Esophagus (tissue), 2 donors: ENCODE results near the gene KRTAP4-11. TPM values are rescaled to one million over a fixed set of nuclear protein-coding genes. Genes with fewer than 3 reads are reported as not detected.
"Not testable (repeated sequence)": the region's sequence is repeated elsewhere in the genome, so short reads cannot be mapped to it uniquely, and the experiment has no call there.

Source experiments
- H3K27ac ChIP-seq, 2 donors: one replicate each; pipeline ENCODE4 v1.5.1; 2013; ENCODE audit warnings: low read depth in 2 of 2, mild to moderate bottlenecking in 2 of 2, inconsistent platforms in 1 of 2, low read length in 1 of 2, moderate library complexity in 1 of 2
- H3K27me3 ChIP-seq, 2 donors: one replicate each; pipeline ENCODE4 v1.6.1; 2013; ENCODE audit warnings: low read length in 2 of 2, control low read depth in 1 of 2, mild to moderate bottlenecking in 1 of 2; ENCODE audit not compliant: insufficient read depth in 2 of 2, control insufficient read depth in 1 of 2
- H3K36me3 ChIP-seq, 2 donors: one replicate each; pipeline ENCODE4 v1.6.1; 2013; ENCODE audit warnings: low read length in 1 of 2; ENCODE audit not compliant: control insufficient read depth in 2 of 2, insufficient read depth in 2 of 2
- H3K4me1 ChIP-seq, 2 donors: one replicate each; pipeline ENCODE4 v1.6.1; 2013; ENCODE audit warnings: low read length in 1 of 2; ENCODE audit not compliant: control insufficient read depth in 2 of 2, insufficient read depth in 2 of 2
- H3K4me3 ChIP-seq, 2 donors: one replicate each; pipeline ENCODE4 v1.5.1; 2013; ENCODE audit warnings: low read length in 2 of 2, mild to moderate bottlenecking in 2 of 2, low read depth in 1 of 2, moderate library complexity in 1 of 2
- H3K9me3 ChIP-seq, 2 donors: one replicate each; pipeline ENCODE4 v1.6.1; 2013; ENCODE audit warnings: mild to moderate bottlenecking in 2 of 2, low read depth in 1 of 2, low read length in 1 of 2, moderate library complexity in 1 of 2; ENCODE audit not compliant: control insufficient read depth in 2 of 2, insufficient read depth in 1 of 2
- WGBS, 2 donors: extraction: QIAGEN DNeasy Blood & Tissue Kit; methylation state at CpG; one replicate each; pipeline ENCODE4 v1.1.7; 2013; 5-methylcytosine and 5-hydroxymethylcytosine counted together
- polyA plus RNA-seq, 2 donors: library from polyadenylated mRNA; stranded (reverse); fragments of 200-250 nt; gene quantifications; one replicate each; pipeline ENCODE4 v1.2.3, GENCODE V29; 2013
- donor health status: healthy with polysubstance abuse.
- donor health status: Bipolar disorder and iron deficiency.

The KRTAP4-11 gene
- polyA plus RNA-seq, 2 donors: not detected

DNA sequence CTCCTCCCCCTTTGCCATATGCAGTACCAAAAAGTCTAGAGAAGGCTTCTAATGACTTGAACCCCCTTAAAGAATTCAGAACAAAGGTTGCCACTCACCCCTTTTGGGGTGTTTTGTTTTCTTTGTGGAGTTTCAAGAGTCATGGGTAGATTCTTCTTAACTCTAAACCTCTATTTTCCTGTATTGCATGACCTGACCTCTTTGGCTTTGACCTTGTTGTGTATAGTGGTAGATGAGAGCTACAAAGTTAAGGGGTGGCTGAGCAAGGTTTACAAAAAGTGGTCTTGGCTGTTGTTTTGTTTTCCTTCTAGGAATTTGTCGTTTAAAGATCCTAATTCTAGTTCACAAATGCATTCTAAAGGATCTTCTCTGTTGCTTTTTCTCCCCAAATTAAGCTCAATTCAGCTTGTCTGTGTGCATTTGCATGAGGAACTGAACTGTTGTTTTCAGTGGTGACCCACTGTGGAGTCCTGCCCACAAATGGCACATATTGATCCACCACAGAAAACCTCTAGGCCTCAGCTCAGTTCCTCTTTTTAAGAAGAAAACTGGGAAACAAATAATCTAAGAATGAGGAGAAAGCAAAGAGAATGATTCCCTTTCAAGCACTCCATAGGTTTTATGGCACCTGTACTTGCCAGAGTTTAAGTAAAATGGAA, 9.3 kb downstream of the KRTAP4-11 start:
- not testable (repeated sequence) for H3K36me3 ChIP-seq, H3K4me1 ChIP-seq, H3K27ac ChIP-seq, H3K9me3 ChIP-seq, H3K27me3 ChIP-seq, H3K4me3 ChIP-seq
- 6 to 19% methylated on average over 1 of the region's 1 CpG for WGBS, 2 donors

DNA sequence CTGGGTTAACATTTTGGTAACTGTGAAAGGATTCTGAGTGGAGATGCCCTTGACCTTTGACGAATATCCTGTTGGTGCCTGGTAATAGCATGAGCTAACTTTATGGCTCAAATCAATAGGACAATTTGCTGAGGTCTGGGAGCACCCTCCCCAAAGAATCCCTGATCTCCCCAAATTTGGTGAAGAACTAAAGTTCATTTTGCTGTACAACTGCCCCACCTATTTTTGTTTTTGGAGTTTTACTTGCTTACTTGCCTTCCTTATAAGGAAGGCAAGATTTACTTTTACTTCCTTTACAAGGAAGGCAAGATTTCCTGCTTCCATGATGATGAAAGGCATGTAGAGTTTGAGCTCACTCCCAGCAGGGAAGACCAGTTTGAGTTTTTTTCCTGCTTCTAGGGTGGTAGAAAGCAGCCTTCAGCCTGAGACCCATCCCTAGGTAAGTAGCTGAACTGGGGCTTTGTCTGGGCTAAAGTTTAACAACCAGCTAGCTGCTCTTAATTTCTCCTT, 10.2 kb downstream of the KRTAP4-11 start:
- no peak overlapping the region for H3K27ac ChIP-seq
- no peaks in the 10 kb centered on the region for H3K27me3 ChIP-seq
- no peaks in the 10 kb centered on the region for H3K4me1 ChIP-seq
- WGBS, 2 donors: 58 to 79% methylated on average over 1 of the region's 1 CpG
- H3K4me3 ChIP-seq: no peak overlapping the region
- no peaks in the 10 kb centered on the region for H3K36me3 ChIP-seq
- no peaks in the 10 kb centered on the region for H3K9me3 ChIP-seq

DNA sequence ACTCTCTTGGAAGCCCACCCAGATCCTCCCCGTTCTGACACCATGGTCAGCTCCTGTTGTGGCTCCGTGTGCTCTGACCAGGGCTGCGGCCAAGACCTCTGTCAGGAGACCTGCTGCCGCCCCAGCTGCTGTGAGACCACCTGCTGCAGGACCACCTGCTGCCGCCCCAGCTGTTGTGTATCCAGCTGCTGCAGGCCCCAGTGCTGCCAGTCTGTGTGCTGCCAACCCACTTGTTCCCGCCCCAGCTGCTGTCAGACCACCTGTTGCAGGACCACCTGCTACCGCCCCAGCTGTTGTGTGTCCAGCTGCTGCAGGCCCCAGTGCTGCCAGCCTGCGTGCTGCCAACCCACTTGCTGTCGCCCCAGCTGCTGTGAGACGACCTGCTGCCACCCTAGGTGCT, 12.8 kb downstream of the KRTAP4-11 start, which contains the start of gene KRTAP4-9:
Gene KRTAP4-9, plus strand, starts transcription at position 43 of the 400 bp plus-strand sequence. Its CDS starts 0 bp downstream, at position 43.
- 76 to 78% methylated on average over 9 to 10 of the region's 10 CpGs for WGBS, 2 donors

DNA sequence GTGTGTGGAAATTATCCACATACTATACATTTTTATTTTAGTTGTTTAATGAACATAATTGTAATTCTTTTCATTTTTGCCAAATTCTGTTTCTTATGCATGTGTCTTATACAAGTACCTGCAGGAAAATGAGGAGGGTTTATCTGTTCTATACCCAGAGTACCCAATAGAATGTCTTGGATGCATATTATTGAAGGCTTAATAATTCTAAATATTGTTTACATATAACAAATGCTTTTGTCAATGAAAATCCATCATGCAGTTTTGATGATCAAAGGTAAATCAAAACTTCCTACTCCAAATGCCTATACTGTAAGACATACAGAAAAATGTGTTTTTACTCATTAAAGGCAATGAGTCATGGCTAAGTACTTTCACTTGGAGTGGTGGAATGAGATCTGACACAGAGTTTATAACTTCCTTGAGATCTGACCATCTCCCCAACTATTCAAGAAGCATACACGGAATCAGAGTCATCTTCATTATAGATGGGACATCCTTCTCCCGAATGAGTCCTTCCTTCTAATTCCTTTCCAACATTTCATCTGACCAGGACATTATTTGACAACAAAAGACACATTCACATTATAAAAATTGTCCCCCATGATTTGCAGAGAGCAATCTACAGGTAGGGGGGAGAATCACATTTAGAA, 13.7 kb downstream of the KRTAP4-11 start:
- H3K4me1 ChIP-seq, H3K27me3 ChIP-seq, H3K9me3 ChIP-seq, H3K4me3 ChIP-seq, H3K27ac ChIP-seq, H3K36me3 ChIP-seq: not testable (repeated sequence)
- 66 to 69% methylated on average over 2 of the region's 2 CpGs for whole genome bisulfite sequencing, 2 donors

More for the DNA sequence above, 12.8 kb downstream of the KRTAP4-11 start, which contains the start of gene KRTAP4-9:
- not testable (repeated sequence) for H3K9me3 ChIP-seq, H3K27ac ChIP-seq, H3K36me3 ChIP-seq, H3K4me3 ChIP-seq, H3K4me1 ChIP-seq, H3K27me3 ChIP-seq

DNA sequence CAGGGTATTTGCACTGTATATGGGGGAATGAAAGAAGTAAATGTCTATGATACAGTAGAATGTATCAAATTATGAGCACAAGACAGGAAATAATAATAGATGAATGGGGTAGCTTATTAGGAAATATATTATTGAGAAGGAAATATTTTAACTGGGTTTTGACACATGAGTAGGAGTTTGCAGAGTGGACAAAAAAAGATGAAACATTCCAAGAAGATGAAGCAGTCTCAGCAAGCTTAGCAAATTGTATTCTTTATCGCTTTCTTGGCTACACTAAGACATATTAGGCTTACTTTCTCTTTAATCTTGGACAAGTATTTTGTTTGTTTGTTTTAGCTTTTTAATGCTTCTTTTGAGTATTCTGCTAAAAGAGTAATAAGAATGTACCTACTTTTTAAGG, 14.3 kb downstream of the KRTAP4-11 start:
- H3K27me3 ChIP-seq: no peaks in the 10 kb centered on the region
- no peak overlapping the region for H3K4me3 ChIP-seq
- 76 to 83% methylated on average over 1 of the region's 1 CpG for WGBS, 2 donors
- H3K36me3 ChIP-seq: no peaks in the 10 kb centered on the region
- no peaks in the 10 kb centered on the region for H3K9me3 ChIP-seq
- no peak overlapping the region for H3K27ac ChIP-seq
- H3K4me1 ChIP-seq: no peaks in the 10 kb centered on the region

DNA sequence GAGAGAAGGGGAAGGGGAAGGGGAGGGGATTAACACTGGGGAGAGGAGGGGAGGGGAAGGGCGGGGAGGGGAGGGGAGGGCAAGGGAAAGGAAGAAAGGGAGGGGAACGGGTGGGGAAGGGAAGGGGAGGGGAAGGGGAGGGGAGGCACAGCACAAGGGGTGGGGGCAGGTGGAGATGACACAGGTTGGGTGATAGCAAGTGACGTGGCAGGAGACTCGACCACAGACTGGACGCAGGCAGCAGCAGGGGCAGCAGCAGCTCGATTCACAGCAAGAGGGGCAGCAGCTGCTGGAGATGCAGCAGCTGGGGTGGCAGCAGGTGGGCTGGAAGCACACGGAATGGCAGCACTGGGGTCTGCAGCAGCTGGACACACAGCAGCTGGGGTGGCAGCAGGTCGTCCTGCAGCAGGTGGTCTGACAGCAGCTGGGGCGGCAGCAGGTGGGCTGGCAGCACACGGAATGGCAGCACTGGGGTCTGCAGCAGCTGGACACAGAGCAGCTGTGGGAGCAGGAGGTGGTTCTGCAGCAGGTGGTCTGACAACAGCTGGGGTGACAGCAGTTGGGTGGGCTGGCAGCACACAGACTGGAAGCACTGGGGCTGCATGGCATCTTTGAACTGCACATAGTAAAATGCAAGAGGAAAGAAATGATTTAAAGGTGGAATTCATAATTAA, 16.4 kb downstream of the KRTAP4-11 start, which contains the start of gene KRTAP4-16:
Gene KRTAP4-16, minus strand, starts transcription at position 624 of the 674 bp plus-strand sequence. Its CDS starts 0 bp downstream, at position 624.
- Histone ChIP-seq H3K4me3 (no peak within 1 kb of the TSS), H3K4me1 (no peaks in the 10 kb centered on the region), H3K36me3 (no peaks in the 10 kb centered on the region), H3K27ac (no peak within 1 kb of the TSS), H3K27me3 (no peaks in the 10 kb centered on the region), H3K9me3 (no peaks in the 10 kb centered on the region)
- 60 to 74% methylated on average over 8 to 10 of the region's 10 CpGs for WGBS, 2 donors

DNA sequence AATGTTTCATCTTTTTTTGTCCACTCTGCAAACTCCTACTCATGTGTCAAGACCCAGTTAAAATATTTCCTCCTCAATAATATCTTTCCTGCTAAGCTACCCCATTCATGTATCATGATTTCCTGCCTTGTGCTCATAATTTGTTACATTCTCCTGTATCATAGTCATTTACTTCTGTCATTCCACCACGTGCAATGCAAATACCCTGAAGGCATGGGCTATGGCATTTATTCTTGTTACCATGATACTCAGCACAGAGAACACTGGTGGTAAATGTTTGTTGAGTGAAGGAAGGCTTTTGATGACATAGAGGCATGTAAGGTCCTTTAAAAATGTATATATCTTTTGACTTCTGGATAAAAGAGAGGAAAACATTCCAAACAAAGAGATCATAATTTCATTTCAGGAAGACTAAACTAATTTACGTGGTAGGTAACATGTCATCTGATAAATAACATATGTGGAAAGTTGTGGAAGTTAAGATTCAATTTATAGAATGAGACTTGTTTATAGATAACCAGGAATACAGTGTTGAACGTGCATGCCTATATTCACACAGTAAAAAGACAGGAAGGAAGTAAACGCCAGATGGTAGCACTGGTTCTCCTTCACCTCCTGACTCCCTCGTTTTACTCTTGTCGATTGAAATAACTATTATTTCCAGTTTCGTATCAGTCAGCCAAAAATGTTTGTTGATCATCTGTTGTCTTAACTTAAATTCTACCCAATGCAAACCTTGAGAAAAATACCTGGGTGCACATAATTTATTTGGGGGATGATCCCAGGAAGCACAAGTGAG, 18.3 kb downstream of the KRTAP4-11 start:
- H3K9me3 ChIP-seq, H3K36me3 ChIP-seq, H3K27me3 ChIP-seq, H3K4me1 ChIP-seq, H3K27ac ChIP-seq, H3K4me3 ChIP-seq: not testable (repeated sequence)
- WGBS, 2 donors: 50 to 57% methylated on average over 7 of the region's 7 CpGs

DNA sequence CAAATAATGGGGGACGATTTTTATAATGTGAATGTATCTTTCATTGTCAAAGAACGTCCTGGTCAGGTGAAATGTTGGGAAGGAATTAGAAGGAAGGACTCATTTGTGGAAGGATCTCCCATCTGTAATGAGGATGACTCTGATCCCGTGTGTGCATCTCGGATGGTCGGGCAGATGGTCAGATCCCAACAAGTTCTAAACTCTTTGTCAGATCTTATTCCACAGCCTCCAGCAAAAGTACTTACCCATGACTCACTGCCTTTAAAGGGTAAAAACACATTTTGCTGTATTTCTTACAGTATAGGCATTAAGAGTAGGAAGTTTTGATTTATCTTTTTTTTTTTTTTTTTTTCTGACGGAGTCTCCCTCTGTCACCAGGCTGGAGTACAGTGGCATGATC, 19.7 kb downstream of the KRTAP4-11 start:
- Histone ChIP-seq H3K36me3 (no peaks in the 10 kb centered on the region), H3K4me3 (no peak overlapping the region), H3K4me1 (no peaks in the 10 kb centered on the region), H3K27me3 (no peaks in the 10 kb centered on the region), H3K27ac (no peak overlapping the region), H3K9me3 (no peaks in the 10 kb centered on the region)
- 50 to 60% methylated on average over 5 to 6 of the region's 6 CpGs for WGBS, 2 donors

DNA sequence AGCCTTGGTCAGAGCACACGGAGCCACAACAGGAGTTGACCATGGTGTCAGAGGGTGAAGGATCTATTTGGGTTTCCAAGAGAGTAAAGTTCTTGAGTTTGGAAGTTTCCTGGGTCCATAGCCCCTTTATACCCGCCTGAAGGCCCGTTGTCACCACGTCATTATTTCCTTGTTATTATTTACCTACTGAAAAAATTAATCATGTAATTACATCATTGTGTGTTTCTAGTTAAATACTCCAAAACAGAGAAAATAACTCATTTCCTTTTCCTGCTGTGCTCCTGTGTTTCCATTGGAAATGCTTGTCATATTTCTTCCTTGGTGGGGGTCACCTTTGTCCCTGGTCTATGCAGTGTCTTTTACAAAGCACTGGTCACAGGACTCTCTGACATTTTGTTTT, 20.1 kb downstream of the KRTAP4-11 start, which contains the start of gene KRTAP4-8:
Gene KRTAP4-8, minus strand, starts transcription at position 101 of the 400 bp plus-strand sequence. Its CDS starts 58 bp downstream, at position 43.
- Histone ChIP-seq H3K27ac (no peak within 1 kb of the TSS), H3K36me3 (no peaks in the 10 kb centered on the region)
- 59 to 64% methylated on average over 4 of the region's 4 CpGs for WGBS, 2 donors

More for the DNA sequence above, 20.1 kb downstream of the KRTAP4-11 start, which contains the start of gene KRTAP4-8:
- H3K27me3 ChIP-seq: no peaks in the 10 kb centered on the region
- H3K9me3 ChIP-seq: no peaks in the 10 kb centered on the region
- no peak within 1 kb of the TSS for H3K4me3 ChIP-seq
- no peaks in the 10 kb centered on the region for H3K4me1 ChIP-seq
